ENCODE data around the gene ENTHD1. TPM values are rescaled to one million over a fixed set of nuclear protein-coding genes. Genes with fewer than 3 reads are reported as not detected.

The ENTHD1 gene
- total and polyA plus RNA-seq, 2 donors (not counting 3 experiments of a cell fraction or from before 2014, with no cell fraction given): not detected

DNA sequence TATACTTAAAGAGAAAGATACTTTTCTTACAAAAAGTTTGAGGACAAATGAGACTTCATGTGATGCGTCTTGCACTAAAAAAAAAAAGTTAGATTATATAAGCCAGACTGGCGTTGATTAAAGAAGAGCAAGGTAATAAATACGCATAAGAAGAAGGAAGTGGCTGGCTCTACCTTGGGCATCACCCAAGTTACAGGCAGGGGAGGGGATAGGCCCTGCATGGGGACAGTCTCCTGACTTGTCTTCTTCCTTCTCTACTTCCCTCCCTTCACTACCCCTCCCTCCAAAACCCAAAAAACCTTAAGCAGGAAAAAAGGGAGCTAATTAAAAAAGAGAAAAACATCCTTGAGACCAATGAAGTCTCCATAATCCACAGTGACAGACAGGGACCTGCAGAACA, 44.3 kb upstream of the ENTHD1 start:
- POLR2A ChIA-PET: no interaction called here

DNA sequence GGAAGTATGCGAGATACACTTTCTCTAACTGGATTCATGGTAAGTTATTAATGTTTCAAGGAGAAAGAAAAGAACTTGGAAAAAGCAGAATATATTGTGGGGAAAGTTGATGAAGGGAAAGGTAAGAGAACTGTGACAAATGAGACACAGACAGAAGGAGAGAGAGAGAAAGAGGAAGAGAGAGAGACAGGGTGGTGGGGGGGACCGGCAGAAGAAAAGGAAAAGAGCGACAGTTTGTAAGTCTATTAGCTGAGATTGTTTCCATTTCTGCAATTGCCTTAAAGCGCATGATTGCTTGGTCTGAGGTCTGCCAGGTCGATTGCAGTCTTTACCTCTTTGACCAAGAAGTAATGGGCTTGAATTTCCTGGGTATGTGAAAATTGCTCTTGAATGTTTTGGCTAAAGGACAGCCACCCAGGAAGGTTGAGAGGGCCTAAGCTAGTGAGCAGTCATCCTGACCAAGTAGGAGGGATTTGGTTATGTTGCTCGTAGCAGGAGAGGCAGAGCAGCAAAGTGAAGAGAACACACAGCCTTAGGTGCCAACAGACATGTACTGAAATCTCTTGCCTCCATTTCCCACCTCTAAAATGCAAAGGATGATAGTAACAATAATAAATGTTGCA, 43.1 kb upstream of the ENTHD1 start:
- no peaks in the 10 kb centered on the region for H3K79me2 ChIP-seq (ENCODE audit: control insufficient read depth, insufficient read depth, low read length)
- POLR2A ChIA-PET: no interaction called here
- no peak for FAIRE-seq
- H2AFZ ChIP-seq (ENCODE audit: low read depth, low read length): no peak overlapping the region
- H3K9me1 ChIP-seq (replicated peaks; ENCODE audit: control insufficient read depth, extremely low read depth, insufficient read depth, low read length): no peaks in the 10 kb centered on the region
- H3K4me3 ChIP-seq (replicated peaks in 1 of 3; ENCODE audit: insufficient read depth in 1 of 3, low read depth in 1 of 3, low read length in 3 of 3): no peak overlapping the region
- H3K36me3 ChIP-seq (ENCODE audit: control insufficient read depth in 2 of 2, extremely low read depth in 1 of 2, insufficient read depth in 2 of 2, low read length in 2 of 2): no peaks in the 10 kb centered on the region
- H3K4me1 ChIP-seq (ENCODE audit: control insufficient read depth, extremely low read depth, insufficient read depth, low read length): no peaks in the 10 kb centered on the region
- H4K20me1 ChIP-seq (replicated peaks; ENCODE audit: control insufficient read depth, extremely low read depth, insufficient read depth, low read length): no peaks in the 10 kb centered on the region
- H3K9ac ChIP-seq (replicated peaks; ENCODE audit: extremely low read depth, insufficient read depth, low read length): no peak overlapping the region
- DNase-seq (ENCODE audit: low read depth, low spot score): no peak
- H3K4me2 ChIP-seq (ENCODE audit: insufficient read depth, low read length): no peak overlapping the region
- CTCF ChIA-PET: interaction anchor here (1.5 kb wide), 1 partner anchor 20 kb away, joined by 3 read pairs; no protein-coding TSS in a partner anchor
- TF ChIP-seq, protein P1, sequence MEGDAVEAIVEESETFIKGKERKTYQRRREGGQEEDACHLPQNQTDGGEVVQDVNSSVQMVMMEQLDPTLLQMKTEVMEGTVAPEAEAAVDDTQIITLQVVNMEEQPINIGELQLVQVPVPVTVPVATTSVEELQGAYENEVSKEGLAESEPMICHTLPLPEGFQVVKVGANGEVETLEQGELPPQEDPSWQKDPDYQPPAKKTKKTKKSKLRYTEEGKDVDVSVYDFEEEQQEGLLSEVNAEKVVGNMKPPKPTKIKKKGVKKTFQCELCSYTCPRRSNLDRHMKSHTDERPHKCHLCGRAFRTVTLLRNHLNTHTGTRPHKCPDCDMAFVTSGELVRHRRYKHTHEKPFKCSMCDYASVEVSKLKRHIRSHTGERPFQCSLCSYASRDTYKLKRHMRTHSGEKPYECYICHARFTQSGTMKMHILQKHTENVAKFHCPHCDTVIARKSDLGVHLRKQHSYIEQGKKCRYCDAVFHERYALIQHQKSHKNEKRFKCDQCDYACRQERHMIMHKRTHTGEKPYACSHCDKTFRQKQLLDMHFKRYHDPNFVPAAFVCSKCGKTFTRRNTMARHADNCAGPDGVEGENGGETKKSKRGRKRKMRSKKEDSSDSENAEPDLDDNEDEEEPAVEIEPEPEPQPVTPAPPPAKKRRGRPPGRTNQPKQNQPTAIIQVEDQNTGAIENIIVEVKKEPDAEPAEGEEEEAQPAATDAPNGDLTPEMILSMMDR (IDR thresholded peaks at IDR 0.05; ENCODE audit: extremely low read depth in 1 of 2, insufficient read depth in 1 of 2, low read depth in 1 of 2, low read length in 2 of 2): no peak
- TF ChIP-seq, protein P2, sequence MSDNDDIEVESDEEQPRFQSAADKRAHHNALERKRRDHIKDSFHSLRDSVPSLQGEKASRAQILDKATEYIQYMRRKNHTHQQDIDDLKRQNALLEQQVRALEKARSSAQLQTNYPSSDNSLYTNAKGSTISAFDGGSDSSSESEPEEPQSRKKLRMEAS (IDR thresholded peaks at IDR 0.05; ENCODE audit: insufficient read depth, insufficient read length): no peak
- TF ChIP-seq EZH2 (IDR thresholded peaks at IDR 0.05; ENCODE audit: borderline replicate concordance, low read depth, low read length, severe bottlenecking) (no peak), POLR2AphosphoS5 (IDR thresholded peaks at IDR 0.05; ENCODE audit: insufficient read depth, low read depth, low read length) (no peak), JUN (IDR thresholded peaks at IDR 0.05; ENCODE audit: borderline replicate concordance, insufficient read depth, insufficient read length, low read depth) (no peak), MYC (IDR thresholded peaks at IDR 0.05; ENCODE audit: low read depth, low read length) (no peak), FOS (IDR thresholded peaks at IDR 0.05; ENCODE audit: borderline replicate concordance, insufficient read depth, low read length) (no peak), GATA2 (IDR thresholded peaks at IDR 0.05; ENCODE audit: insufficient read depth, insufficient read length, low read depth, low read length) (no peak), POLR2A (IDR thresholded peaks at IDR 0.05; ENCODE audit: low read depth, low read length) (no peak)
- no TSS peak for BruUV-seq (replicated peaks)
- H3K27ac ChIP-seq (ENCODE audit: insufficient read depth, low read depth, low read length): no peak overlapping the region
- dilution Hi-C loops (cut with MboI; ENCODE audit: extremely low pct_ligation_motif_present, low sequenced_read_pairs): no loop called here
- H3K9me3 ChIP-seq (replicated peaks; ENCODE audit: control insufficient read depth, insufficient read depth, low read length): no peaks in the 10 kb centered on the region
- peaks cover 27 to 35% of the 10 kb centered on the region in 2 experiments for H3K27me3 ChIP-seq (ENCODE audit: control insufficient read depth in 2 of 2, insufficient read depth in 2 of 2, low read length in 2 of 2)
- intact Hi-C loops (cut with micrococcal nuclease): no loop called here

More for the DNA sequence above, 44.3 kb upstream of the ENTHD1 start:
- no peaks in the 10 kb centered on the region for H4K20me1 ChIP-seq (replicated peaks; ENCODE audit: control insufficient read depth, extremely low read depth, insufficient read depth, low read length)
- no peaks in the 10 kb centered on the region for H3K9me1 ChIP-seq (replicated peaks; ENCODE audit: control insufficient read depth, extremely low read depth, insufficient read depth, low read length)
- H3K9ac ChIP-seq (replicated peaks; ENCODE audit: extremely low read depth, insufficient read depth, low read length): no peak overlapping the region
- no peaks in the 10 kb centered on the region for H3K79me2 ChIP-seq (ENCODE audit: control insufficient read depth, insufficient read depth, low read length)
- intact Hi-C loops (cut with micrococcal nuclease) (no loop called here), dilution Hi-C loops (cut with MboI; ENCODE audit: extremely low pct_ligation_motif_present, low sequenced_read_pairs) (no loop called here)
- H3K27ac ChIP-seq (ENCODE audit: insufficient read depth, low read depth, low read length): no peak overlapping the region
- no peaks in the 10 kb centered on the region for H3K4me1 ChIP-seq (ENCODE audit: control insufficient read depth, extremely low read depth, insufficient read depth, low read length)
- TF ChIP-seq POLR2AphosphoS5 (IDR thresholded peaks at IDR 0.05; ENCODE audit: insufficient read depth, low read depth, low read length): no peak
- no peak for TF ChIP-seq EZH2 (IDR thresholded peaks at IDR 0.05; ENCODE audit: borderline replicate concordance, low read depth, low read length, severe bottlenecking)
- TF ChIP-seq, protein P2 (IDR thresholded peaks at IDR 0.05; ENCODE audit: insufficient read depth, insufficient read length): no peak
- TF ChIP-seq POLR2A (IDR thresholded peaks at IDR 0.05; ENCODE audit: low read depth, low read length): no peak
- no peak for TF ChIP-seq MYC (IDR thresholded peaks at IDR 0.05; ENCODE audit: low read depth, low read length)
- no peak for TF ChIP-seq GATA2 (IDR thresholded peaks at IDR 0.05; ENCODE audit: insufficient read depth, insufficient read length, low read depth, low read length)
- H2AFZ ChIP-seq (ENCODE audit: low read depth, low read length): no peak overlapping the region
- DNase-seq (ENCODE audit: low read depth, low spot score) (no peak), FAIRE-seq (no peak)
- H3K27me3 ChIP-seq (ENCODE audit: control insufficient read depth in 2 of 2, insufficient read depth in 2 of 2, low read length in 2 of 2): peaks cover 27 to 35% of the 10 kb centered on the region in 2 experiments
- CTCF ChIA-PET: interaction anchor here (0.6 kb wide), 1 partner anchor 12 kb away, joined by 4 read pairs; no protein-coding TSS in a partner anchor
- no peak overlapping the region for H3K4me2 ChIP-seq (ENCODE audit: insufficient read depth, low read length)
- no peaks in the 10 kb centered on the region for H3K9me3 ChIP-seq (replicated peaks; ENCODE audit: control insufficient read depth, insufficient read depth, low read length)
- H3K4me3 ChIP-seq (replicated peaks in 1 of 3; ENCODE audit: insufficient read depth in 1 of 3, low read depth in 1 of 3, low read length in 3 of 3): no peak overlapping the region
- no peaks in the 10 kb centered on the region for H3K36me3 ChIP-seq (ENCODE audit: control insufficient read depth in 2 of 2, extremely low read depth in 1 of 2, insufficient read depth in 2 of 2, low read length in 2 of 2)
- no TSS peak for BruUV-seq (replicated peaks)
